ENCODE results near the gene CST7.
"Not testable (repeated sequence)": the region's sequence is repeated elsewhere in the genome, so short reads cannot be mapped to it uniquely, and the experiment has no call there.

CST7 gene

GRCh38 chr20:24999568-24999967, 50.5 kb downstream of the CST7 start:
- H3K9ac ChIP-seq (ENCODE audit: low read depth, low read length), result no peak overlapping the region
- H3K4me2 ChIP-seq (ENCODE audit: insufficient read depth, low read length), result no peak overlapping the region
- H3K27me3 ChIP-seq (ENCODE audit: insufficient read depth, low read length, poor library complexity), result no peaks in the 10 kb centered on the region
- H3K4me1 ChIP-seq (ENCODE audit: insufficient read depth, low read length), result peaks cover 8% of the 10 kb centered on the region
- TF ChIP-seq EZH2 (IDR thresholded peaks at IDR 0.05; ENCODE audit: borderline replicate concordance, low read depth, low read length, severe bottlenecking) (no peak), CTCF (IDR thresholded peaks at IDR 0.05; ENCODE audit: borderline replicate concordance, extremely low read depth, low read length, poor library complexity, severe bottlenecking) (no peak)
- H4K20me1 ChIP-seq (ENCODE audit: insufficient read depth, low read length), result no peaks in the 10 kb centered on the region
- ATAC-seq (ENCODE audit: insufficient read depth, low read depth), result no peak
- DNase-seq, result no peak
- no peaks in the 10 kb centered on the region for H3K79me2 ChIP-seq (ENCODE audit: insufficient read depth, low read length)
- no peak overlapping the region for H3K4me3 ChIP-seq (ENCODE audit: low read depth in 1 of 2, low read length in 2 of 2)
- 0 out of 2 replicates have a peak, but pooled peaks cover 2% of the 10 kb centered on the region for H3K36me3 ChIP-seq (ENCODE audit: insufficient read depth, low read length)
- no peak overlapping the region for H2AFZ ChIP-seq (ENCODE audit: low read depth, low read length)
- H3K9me3 ChIP-seq (ENCODE audit: insufficient read depth, low read length, severe bottlenecking), result no peaks in the 10 kb centered on the region
- H3K27ac ChIP-seq (ENCODE audit: low read length), result no peak overlapping the region

GRCh38 chr20:25000268-25000801, 51.3 kb downstream of the CST7 start:
- H3K9me3 ChIP-seq (ENCODE audit: insufficient read depth, low read length, severe bottlenecking), result no peaks in the 10 kb centered on the region

GRCh38 chr20:25001323-25001722, 52.3 kb downstream of the CST7 start:
- not testable (repeated sequence) for DNase-seq; H3K27me3 ChIP-seq (ENCODE audit: insufficient read depth, low read length, poor library complexity); H3K79me2 ChIP-seq (ENCODE audit: insufficient read depth, low read length); H3K4me3 ChIP-seq (ENCODE audit: low read depth in 1 of 2, low read length in 2 of 2); ATAC-seq (ENCODE audit: insufficient read depth, low read depth); H3K4me2 ChIP-seq (ENCODE audit: insufficient read depth, low read length); H3K9me3 ChIP-seq (ENCODE audit: insufficient read depth, low read length, severe bottlenecking); H4K20me1 ChIP-seq (ENCODE audit: insufficient read depth, low read length); H3K4me1 ChIP-seq (ENCODE audit: insufficient read depth, low read length); H3K9ac ChIP-seq (ENCODE audit: low read depth, low read length); H2AFZ ChIP-seq (ENCODE audit: low read depth, low read length); H3K27ac ChIP-seq (ENCODE audit: low read length)
- peaks cover 15% of the 10 kb centered on the region for H3K36me3 ChIP-seq (ENCODE audit: insufficient read depth, low read length)

More at GRCh38 chr20:25000268-25000801, 51.3 kb downstream of the CST7 start:
- no peak overlapping the region for H3K4me3 ChIP-seq (ENCODE audit: low read depth in 1 of 2, low read length in 2 of 2)
- H3K27me3 ChIP-seq (ENCODE audit: insufficient read depth, low read length, poor library complexity), result no peaks in the 10 kb centered on the region
- H2AFZ ChIP-seq (ENCODE audit: low read depth, low read length), result no peak overlapping the region
- TF ChIP-seq EZH2 (IDR thresholded peaks at IDR 0.05; ENCODE audit: borderline replicate concordance, low read depth, low read length, severe bottlenecking) (no peak), CTCF (IDR thresholded peaks at IDR 0.05; ENCODE audit: borderline replicate concordance, extremely low read depth, low read length, poor library complexity, severe bottlenecking) (no peak)
- H3K9ac ChIP-seq (ENCODE audit: low read depth, low read length), result no peak overlapping the region
- no peaks in the 10 kb centered on the region for H3K79me2 ChIP-seq (ENCODE audit: insufficient read depth, low read length)
- no peak overlapping the region for H3K27ac ChIP-seq (ENCODE audit: low read length)
- H3K36me3 ChIP-seq (ENCODE audit: insufficient read depth, low read length), result peaks cover 6% of the 10 kb centered on the region; the same call in 1 of the 2 replicates
- H4K20me1 ChIP-seq (ENCODE audit: insufficient read depth, low read length), result no peaks in the 10 kb centered on the region
- no peak for DNase-seq
- no peak for ATAC-seq (ENCODE audit: insufficient read depth, low read depth)
- H3K4me1 ChIP-seq (ENCODE audit: insufficient read depth, low read length), result peaks cover under 1% of the 10 kb centered on the region
- H3K4me2 ChIP-seq (ENCODE audit: insufficient read depth, low read length), result no peak overlapping the region

GRCh38 chr20:25003002-25003401, 53.9 kb downstream of the CST7 start:
- Histone ChIP-seq H3K9ac (ENCODE audit: low read depth, low read length) (no peak overlapping the region), H3K4me3 (ENCODE audit: low read depth in 1 of 2, low read length in 2 of 2) (no peak overlapping the region), H4K20me1 (ENCODE audit: insufficient read depth, low read length) (no peaks in the 10 kb centered on the region), H3K4me1 (ENCODE audit: insufficient read depth, low read length) (no peaks in the 10 kb centered on the region), H3K36me3 (ENCODE audit: insufficient read depth, low read length) (peaks cover 32% of the 10 kb centered on the region), H3K27me3 (ENCODE audit: insufficient read depth, low read length, poor library complexity) (no peaks in the 10 kb centered on the region), H2AFZ (ENCODE audit: low read depth, low read length) (no peak overlapping the region), H3K4me2 (ENCODE audit: insufficient read depth, low read length) (no peak overlapping the region), H3K9me3 (ENCODE audit: insufficient read depth, low read length, severe bottlenecking) (no peaks in the 10 kb centered on the region), H3K79me2 (ENCODE audit: insufficient read depth, low read length) (no peaks in the 10 kb centered on the region), H3K27ac (ENCODE audit: low read length) (no peak overlapping the region)
- TF ChIP-seq CTCF (IDR thresholded peaks at IDR 0.05; ENCODE audit: borderline replicate concordance, extremely low read depth, low read length, poor library complexity, severe bottlenecking) (no peak), EZH2 (IDR thresholded peaks at IDR 0.05; ENCODE audit: borderline replicate concordance, low read depth, low read length, severe bottlenecking) (no peak)
- no peak for DNase-seq
- no peak for ATAC-seq (ENCODE audit: insufficient read depth, low read depth)

Data from DND-41 (cell line).